ENCODE measurements around the gene NPM1.
"Not testable (repeated sequence)": the region's sequence is repeated elsewhere in the genome, so short reads cannot be mapped to it uniquely, and the experiment has no call there.

NPM1 gene

GRCh38 chr5:171365351-171365750 lies 22.3 kb upstream of the NPM1 start:
- H3K36me3 ChIP-seq (ENCODE audit: control insufficient read depth, insufficient read depth, low read length, severe bottlenecking): no peaks in the 10 kb centered on the region
- DNase-seq (ENCODE audit: low read depth): peak; percentile 24
- no peak overlapping the region for H3K4me3 ChIP-seq (ENCODE audit: low read length)
- H3K4me1 ChIP-seq (ENCODE audit: control insufficient read depth, insufficient read depth, low read length): no peaks in the 10 kb centered on the region
- H3K27me3 ChIP-seq (replicated peaks; ENCODE audit: control insufficient read depth, insufficient read depth, low read length): peaks cover 18% of the 10 kb centered on the region
- no peak overlapping the region for H3K9ac ChIP-seq (ENCODE audit: low read length)
- H3K9me3 ChIP-seq (ENCODE audit: control insufficient read depth, low read length): no peaks in the 10 kb centered on the region

DNA sequence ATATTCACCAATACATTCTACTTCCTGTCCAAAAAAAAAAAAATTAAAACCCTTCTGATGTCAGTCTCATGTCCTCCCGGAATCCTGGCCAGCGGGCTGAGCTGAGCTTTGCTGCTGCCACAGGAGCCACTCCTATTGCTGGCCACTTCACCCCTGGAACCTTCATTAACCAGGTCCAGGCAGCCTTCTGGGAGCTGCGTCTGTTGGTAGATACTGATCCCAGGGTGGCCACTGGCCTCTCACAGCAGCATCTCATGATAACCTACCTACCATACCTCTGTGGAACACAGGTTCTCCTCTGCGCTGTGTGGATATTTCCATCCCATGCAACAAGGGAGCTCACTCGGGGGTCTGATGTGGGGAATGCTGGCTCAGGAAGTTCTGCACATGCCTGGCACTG lies 21.0 kb upstream of the NPM1 start:
- DNase-seq (ENCODE audit: low read depth): no peak
- no peaks in the 10 kb centered on the region for H3K36me3 ChIP-seq (ENCODE audit: control insufficient read depth, insufficient read depth, low read length, severe bottlenecking)
- no peaks in the 10 kb centered on the region for H3K9me3 ChIP-seq (ENCODE audit: control insufficient read depth, low read length)
- no peaks in the 10 kb centered on the region for H3K4me1 ChIP-seq (ENCODE audit: control insufficient read depth, insufficient read depth, low read length)
- H3K9ac ChIP-seq (ENCODE audit: low read length): no peak overlapping the region
- peaks cover 18% of the 10 kb centered on the region for H3K27me3 ChIP-seq (replicated peaks; ENCODE audit: control insufficient read depth, insufficient read depth, low read length)
- no peak overlapping the region for H3K4me3 ChIP-seq (ENCODE audit: low read length)

DNA sequence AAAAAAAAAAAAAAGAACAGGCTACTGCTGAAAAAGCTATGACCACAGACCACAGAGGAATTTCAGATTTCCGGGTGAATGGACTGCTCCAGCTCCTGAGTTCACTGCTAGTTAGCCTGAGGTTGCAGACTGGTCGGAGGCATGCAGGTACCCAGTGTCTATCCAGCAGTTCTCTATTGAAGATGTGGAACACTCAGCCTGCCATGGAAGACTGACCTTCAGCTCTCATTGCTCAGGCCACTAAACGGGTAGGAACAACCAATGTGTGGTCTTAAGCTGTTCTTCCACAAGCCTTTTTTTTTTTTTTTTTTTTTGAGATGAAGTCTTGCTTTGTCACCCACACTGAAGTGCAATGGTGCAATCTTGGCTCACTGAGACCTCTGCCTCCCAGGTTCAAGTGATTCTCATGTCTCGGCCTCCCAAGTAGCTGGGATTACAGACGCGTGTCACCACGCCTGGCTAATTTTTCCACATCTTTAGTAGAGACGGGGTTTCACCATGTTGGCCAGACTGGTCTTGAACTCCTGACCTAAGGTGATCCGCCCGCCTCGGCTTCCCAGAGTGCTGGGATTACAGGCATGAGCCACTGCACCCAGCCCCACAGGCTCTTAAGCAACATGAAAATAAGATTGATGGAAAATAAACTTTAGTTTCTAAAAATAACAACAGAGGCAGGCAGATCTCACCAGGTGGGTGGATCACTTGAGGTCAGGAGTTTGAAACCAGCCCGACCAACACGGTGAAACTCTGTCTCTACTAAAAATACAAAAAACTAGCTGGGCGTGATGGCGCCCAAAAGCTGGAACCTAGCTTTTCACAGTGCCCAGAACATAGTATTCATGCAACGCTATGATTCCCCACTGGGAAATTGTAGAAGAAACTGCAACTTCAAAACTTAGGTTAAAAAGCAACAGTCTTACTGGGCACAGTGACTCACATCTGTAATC lies 20.0 kb upstream of the NPM1 start:
- Histone ChIP-seq H3K9me3 (ENCODE audit: control insufficient read depth, low read length) (no peaks in the 10 kb centered on the region), H3K27me3 (replicated peaks; ENCODE audit: control insufficient read depth, insufficient read depth, low read length) (peaks cover 18% of the 10 kb centered on the region), H3K36me3 (ENCODE audit: control insufficient read depth, insufficient read depth, low read length, severe bottlenecking) (no peaks in the 10 kb centered on the region), H3K4me3 (ENCODE audit: low read length) (no peak overlapping the region), H3K9ac (ENCODE audit: low read length) (no peak overlapping the region), H3K4me1 (ENCODE audit: control insufficient read depth, insufficient read depth, low read length) (no peaks in the 10 kb centered on the region)
- peak; percentile 43 for DNase-seq (ENCODE audit: low read depth)

- no peak overlapping the region for H3K4me3 ChIP-seq (ENCODE audit: low read length)
These were observed 18.6 kb upstream of the NPM1 start for GRCh38 chr5:171369056-171369455.

GRCh38 chr5:171369898-171370297 lies 17.8 kb upstream of the NPM1 start:
- H3K9me3 ChIP-seq (ENCODE audit: control insufficient read depth, low read length): no peaks in the 10 kb centered on the region
- DNase-seq (ENCODE audit: low read depth): no peak

More at GRCh38 chr5:171369056-171369455, 18.6 kb upstream of the NPM1 start:
- Histone ChIP-seq H3K9me3 (ENCODE audit: control insufficient read depth, low read length) (no peaks in the 10 kb centered on the region), H3K27me3 (replicated peaks; ENCODE audit: control insufficient read depth, insufficient read depth, low read length) (peaks cover 18% of the 10 kb centered on the region), H3K9ac (ENCODE audit: low read length) (no peak overlapping the region), H3K36me3 (ENCODE audit: control insufficient read depth, insufficient read depth, low read length, severe bottlenecking) (no peaks in the 10 kb centered on the region), H3K4me1 (ENCODE audit: control insufficient read depth, insufficient read depth, low read length) (no peaks in the 10 kb centered on the region)
- no peak for DNase-seq (ENCODE audit: low read depth)

GRCh38 chr5:171370881-171371280 lies 16.8 kb upstream of the NPM1 start:
- not testable (repeated sequence) for DNase-seq (ENCODE audit: low read depth); H3K9me3 ChIP-seq (ENCODE audit: control insufficient read depth, low read length)

More at GRCh38 chr5:171369898-171370297, 17.8 kb upstream of the NPM1 start:
- Histone ChIP-seq H3K4me3 (ENCODE audit: low read length) (no peak overlapping the region), H3K27me3 (replicated peaks; ENCODE audit: control insufficient read depth, insufficient read depth, low read length) (peaks cover 17% of the 10 kb centered on the region), H3K36me3 (ENCODE audit: control insufficient read depth, insufficient read depth, low read length, severe bottlenecking) (no peaks in the 10 kb centered on the region), H3K9ac (ENCODE audit: low read length) (no peak overlapping the region), H3K4me1 (ENCODE audit: control insufficient read depth, insufficient read depth, low read length) (no peaks in the 10 kb centered on the region)

DNA sequence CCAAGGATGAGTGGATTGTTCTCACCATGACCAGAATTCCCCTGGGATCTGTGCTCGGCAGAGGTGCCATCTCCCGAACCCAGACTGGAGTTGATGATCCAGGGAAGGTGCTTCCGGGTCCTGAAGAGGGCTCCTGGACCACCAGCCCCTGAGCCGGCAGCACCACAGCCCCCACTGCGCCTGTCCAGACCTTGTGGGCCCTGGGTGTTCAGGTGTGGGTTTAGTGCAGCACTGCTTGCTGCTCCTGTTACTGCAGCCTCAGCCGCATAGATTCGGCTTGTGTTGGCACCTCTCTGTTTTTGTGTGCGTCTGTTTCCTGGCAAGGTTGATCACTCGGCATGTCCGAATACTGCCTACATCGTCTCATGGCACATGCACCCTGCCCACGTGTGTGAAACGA lies 16.3 kb upstream of the NPM1 start:
- no peaks in the 10 kb centered on the region for H3K36me3 ChIP-seq (ENCODE audit: control insufficient read depth, insufficient read depth, low read length, severe bottlenecking)
- H3K4me1 ChIP-seq (ENCODE audit: control insufficient read depth, insufficient read depth, low read length): no peaks in the 10 kb centered on the region
- peaks cover 7% of the 10 kb centered on the region for H3K27me3 ChIP-seq (replicated peaks; ENCODE audit: control insufficient read depth, insufficient read depth, low read length)
- no peak overlapping the region for H3K9ac ChIP-seq (ENCODE audit: low read length)
- DNase-seq (ENCODE audit: low read depth): no peak
- no peak overlapping the region for H3K4me3 ChIP-seq (ENCODE audit: low read length)
- no peaks in the 10 kb centered on the region for H3K9me3 ChIP-seq (ENCODE audit: control insufficient read depth, low read length)

More at GRCh38 chr5:171370881-171371280, 16.8 kb upstream of the NPM1 start:
- not testable (repeated sequence) for H3K9ac ChIP-seq (ENCODE audit: low read length); H3K4me1 ChIP-seq (ENCODE audit: control insufficient read depth, insufficient read depth, low read length); H3K36me3 ChIP-seq (ENCODE audit: control insufficient read depth, insufficient read depth, low read length, severe bottlenecking); H3K4me3 ChIP-seq (ENCODE audit: low read length)
- peaks cover 11% of the 10 kb centered on the region for H3K27me3 ChIP-seq (replicated peaks; ENCODE audit: control insufficient read depth, insufficient read depth, low read length)

GRCh38 chr5:171379961-171380360 lies 7.7 kb upstream of the NPM1 start:
- no peak overlapping the region for H3K4me3 ChIP-seq (ENCODE audit: low read length)
- DNase-seq (ENCODE audit: low read depth): no peak
- no peaks in the 10 kb centered on the region for H3K9me3 ChIP-seq (ENCODE audit: control insufficient read depth, low read length)
- no peaks in the 10 kb centered on the region for H3K4me1 ChIP-seq (ENCODE audit: control insufficient read depth, insufficient read depth, low read length)
- no peak overlapping the region for H3K9ac ChIP-seq (ENCODE audit: low read length)
- no peaks in the 10 kb centered on the region for H3K27me3 ChIP-seq (replicated peaks; ENCODE audit: control insufficient read depth, insufficient read depth, low read length)
- no peaks in the 10 kb centered on the region for H3K36me3 ChIP-seq (ENCODE audit: control insufficient read depth, insufficient read depth, low read length, severe bottlenecking)

GRCh38 chr5:171384416-171384815 lies 3.2 kb upstream of the NPM1 start:
- DNase-seq (ENCODE audit: low read depth); H3K36me3 ChIP-seq (ENCODE audit: control insufficient read depth, insufficient read depth, low read length, severe bottlenecking); H3K9ac ChIP-seq (ENCODE audit: low read length); H3K4me1 ChIP-seq (ENCODE audit: control insufficient read depth, insufficient read depth, low read length); H3K27me3 ChIP-seq (replicated peaks; ENCODE audit: control insufficient read depth, insufficient read depth, low read length); H3K9me3 ChIP-seq (ENCODE audit: control insufficient read depth, low read length); H3K4me3 ChIP-seq (ENCODE audit: low read length): not testable (repeated sequence)

- not testable (repeated sequence) for DNase-seq (ENCODE audit: low read depth); H3K36me3 ChIP-seq (ENCODE audit: control insufficient read depth, insufficient read depth, low read length, severe bottlenecking); H3K4me1 ChIP-seq (ENCODE audit: control insufficient read depth, insufficient read depth, low read length); H3K9ac ChIP-seq (ENCODE audit: low read length); H3K27me3 ChIP-seq (replicated peaks; ENCODE audit: control insufficient read depth, insufficient read depth, low read length); H3K4me3 ChIP-seq (ENCODE audit: low read length); H3K9me3 ChIP-seq (ENCODE audit: control insufficient read depth, low read length)
These were observed 2.6 kb upstream of the NPM1 start for GRCh38 chr5:171384999-171385398.

GRCh38 chr5:171386006-171386671 lies 1.5 kb upstream of the NPM1 start:
- Histone ChIP-seq H3K27me3 (replicated peaks; ENCODE audit: control insufficient read depth, insufficient read depth, low read length) (no peaks in the 10 kb centered on the region), H3K9ac (ENCODE audit: low read length) (no peak overlapping the region), H3K36me3 (ENCODE audit: control insufficient read depth, insufficient read depth, low read length, severe bottlenecking) (peaks cover 9% of the 10 kb centered on the region), H3K4me3 (ENCODE audit: low read length) (peak overlapping the region; percentile 92), H3K9me3 (ENCODE audit: control insufficient read depth, low read length) (no peaks in the 10 kb centered on the region), H3K4me1 (ENCODE audit: control insufficient read depth, insufficient read depth, low read length) (peaks cover 18% of the 10 kb centered on the region)
- DNase-seq (ENCODE audit: low read depth): no peak

All from adipocyte (in vitro differentiated cells).